Adrenal gland (tissue), 12 donors: ENCODE results near the gene PHACTR3. TPM values are rescaled to one million over a fixed set of nuclear protein-coding genes. Genes with fewer than 3 reads are reported as not detected.
A peak's percentile ranks its signal among the peaks of the same experiment; 100 is the strongest.

ENCODE experiments used
- DNase-seq, 7 donors: peaks; one replicate each; pipeline ENCODE4 v3.0.0-alpha.2; 2019 to 2020
- H3K27ac ChIP-seq, 5 donors: fragments of 200-600 bp; sonication (generic) in 4 of 5; 1 replicate in 3 of 5; 2 replicates in 2 of 5; pipeline versions ENCODE4 v1.5.1 to v1.8.0; 2016 to 2020; ENCODE audit warnings: mild to moderate bottlenecking in 1 of 5
- H3K27me3 ChIP-seq: fragments of 200-600 bp; 2 replicates; pipeline ENCODE4 v1.8.0; 2021
- H3K36me3 ChIP-seq, 2 donors: fragments of 200-600 bp; replicated peaks in 1 of 2; 1 replicate in 1 of 2; 2 replicates in 1 of 2; pipeline versions ENCODE4 v1.5.1 to v1.8.0; 2018 to 2022
- H3K4me1 ChIP-seq, 2 donors: fragments of 200-600 bp; replicated peaks in 1 of 2; 1 replicate in 1 of 2; 2 replicates in 1 of 2; pipeline versions ENCODE4 v1.5.1 to v1.8.0; 2018 to 2021
- H3K4me3 ChIP-seq, 4 donors: fragments of 200-600 bp; sonication (generic) in 3 of 4; one replicate each; pipeline ENCODE4 v1.5.1; 2016 to 2018
- H3K9me3 ChIP-seq, 3 donors: fragments of 200-600 bp; sonication (generic) in 1 of 3; replicated peaks in 1 of 3; 1 replicate in 2 of 3; 2 replicates in 1 of 3; pipeline versions ENCODE4 v1.5.1 to v1.8.0; 2016 to 2021
- POLR2A ChIP-seq, 2 donors: fragments of 450-650 bp; IDR thresholded peaks; one replicate each; pipeline ENCODE4 v1.6.1; 2017; ENCODE audit warnings: antibody characterized with exemption in 2 of 2, mild to moderate bottlenecking in 2 of 2, moderate library complexity in 1 of 2
- WGBS, 4 donors: extraction: QIAGEN DNeasy Blood & Tissue Kit in 2 of 4; methylation state at CpG; one replicate each; pipeline versions ENCODE4 v1.1.5 to v1.1.7; 2013 to 2017; 5-methylcytosine and 5-hydroxymethylcytosine counted together
- intact Hi-C, 2 donors: fragments of 100-400 bp; cut with DNase I; formaldehyde crosslinking; loops; one replicate each; pipeline versions ENCODE4 v1.14.1 to v1.15.0; 2022 to 2023
- polyA plus RNA-seq, 3 donors: library from polyadenylated mRNA; stranded (reverse); fragments of 200-250 nt in 2 of 3; fragments of 350-450 nt in 1 of 3; fragmentation: Illumina TruSeq in 1 of 3; extraction: RNeasy Lipid Tissue Mini Kit (QIAGEN cat#74804) in 1 of 3; gene quantifications; one replicate each; pipeline ENCODE4 v1.2.3, GENCODE V29; 2013 to 2014
- total RNA-seq, 9 donors: library from RNA; depleted of rRNA in 4 of 9; stranded (reverse); fragments of >200 nt in 4 of 9; fragments of 120-200 nt in 1 of 9; fragmentation: NEBNext Ultra II Directional in 1 of 9; extraction: Animal tissue kit (Norgen Biotek cat#: 25700) in 1 of 9; gene quantifications; one replicate each; pipeline versions ENCODE4 v1.1.0 to v1.2.4, GENCODE V29; 2013 to 2023
- TF ChIP-seq, protein P1 (sequence below), 6 experiments: fragments of 450-650 bp in 4 of 6; fragments of 200-600 bp in 2 of 6; sonication (generic) in 1 of 6; IDR thresholded peaks; 1 replicate in 5 of 6; 2 replicates in 1 of 6; pipeline versions ENCODE4 v1.5.1 to v1.8.0; 2016 to 2021; ENCODE audit warnings: antibody characterized with exemption in 6 of 6, mild to moderate bottlenecking in 2 of 6, moderate library complexity in 1 of 6
- donor health status: healthy with polysubstance abuse.
- donor health status: Bipolar disorder and iron deficiency.
- donor health status: DM: yes; HTN: yes; CAD: no.
- donor health status: DM: no; HTN: no; CAD: no.
- donor health status: DM: no; HTN: no; CAD: no.
- donor health status: DM: yes; HTN: yes; CAD: no.

The PHACTR3 gene
- total and polyA plus RNA-seq, 12 donors, result 0.17 to 4.5 (median 0.81) TPM

DNA sequence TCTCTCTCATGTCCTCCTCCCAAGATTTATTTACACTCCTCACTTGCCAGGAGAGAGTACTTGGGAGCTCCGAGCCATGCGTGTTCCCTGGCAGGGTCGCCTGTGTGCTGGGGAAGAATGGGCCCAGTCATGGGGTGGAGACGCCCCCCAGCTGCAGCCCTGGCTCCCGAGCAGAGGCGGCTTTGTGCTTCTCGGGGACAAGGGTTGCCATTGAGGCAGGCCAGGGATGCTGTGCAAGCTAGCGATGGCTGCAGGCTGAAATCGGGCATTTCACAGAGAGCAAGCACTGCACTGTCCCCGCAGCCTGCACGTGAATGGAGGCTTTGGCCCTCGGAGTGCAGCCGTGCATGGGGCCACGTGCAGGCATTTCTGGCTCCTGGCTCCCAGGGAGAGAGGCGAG is 23.8 kb downstream of the PHACTR3 start:
- Histone ChIP-seq H3K27ac (no peak overlapping the region), H3K27me3 (no peaks in the 10 kb centered on the region), H3K9me3 (no peaks in the 10 kb centered on the region), H3K4me3 (no peak overlapping the region), H3K4me1 (no peaks in the 10 kb centered on the region), H3K36me3 (no peaks in the 10 kb centered on the region)
- 73 to 82% (median 80%) methylated on average over 12 to 15 of the region's 15 CpGs for WGBS, 4 donors
- intact Hi-C loops, result no loop called here
- no peak for DNase-seq
- TF ChIP-seq, protein P1, sequence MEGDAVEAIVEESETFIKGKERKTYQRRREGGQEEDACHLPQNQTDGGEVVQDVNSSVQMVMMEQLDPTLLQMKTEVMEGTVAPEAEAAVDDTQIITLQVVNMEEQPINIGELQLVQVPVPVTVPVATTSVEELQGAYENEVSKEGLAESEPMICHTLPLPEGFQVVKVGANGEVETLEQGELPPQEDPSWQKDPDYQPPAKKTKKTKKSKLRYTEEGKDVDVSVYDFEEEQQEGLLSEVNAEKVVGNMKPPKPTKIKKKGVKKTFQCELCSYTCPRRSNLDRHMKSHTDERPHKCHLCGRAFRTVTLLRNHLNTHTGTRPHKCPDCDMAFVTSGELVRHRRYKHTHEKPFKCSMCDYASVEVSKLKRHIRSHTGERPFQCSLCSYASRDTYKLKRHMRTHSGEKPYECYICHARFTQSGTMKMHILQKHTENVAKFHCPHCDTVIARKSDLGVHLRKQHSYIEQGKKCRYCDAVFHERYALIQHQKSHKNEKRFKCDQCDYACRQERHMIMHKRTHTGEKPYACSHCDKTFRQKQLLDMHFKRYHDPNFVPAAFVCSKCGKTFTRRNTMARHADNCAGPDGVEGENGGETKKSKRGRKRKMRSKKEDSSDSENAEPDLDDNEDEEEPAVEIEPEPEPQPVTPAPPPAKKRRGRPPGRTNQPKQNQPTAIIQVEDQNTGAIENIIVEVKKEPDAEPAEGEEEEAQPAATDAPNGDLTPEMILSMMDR (IDR thresholded peaks at IDR 0.05), result no peak
- TF ChIP-seq POLR2A (IDR thresholded peaks at IDR 0.05), result no peak

DNA sequence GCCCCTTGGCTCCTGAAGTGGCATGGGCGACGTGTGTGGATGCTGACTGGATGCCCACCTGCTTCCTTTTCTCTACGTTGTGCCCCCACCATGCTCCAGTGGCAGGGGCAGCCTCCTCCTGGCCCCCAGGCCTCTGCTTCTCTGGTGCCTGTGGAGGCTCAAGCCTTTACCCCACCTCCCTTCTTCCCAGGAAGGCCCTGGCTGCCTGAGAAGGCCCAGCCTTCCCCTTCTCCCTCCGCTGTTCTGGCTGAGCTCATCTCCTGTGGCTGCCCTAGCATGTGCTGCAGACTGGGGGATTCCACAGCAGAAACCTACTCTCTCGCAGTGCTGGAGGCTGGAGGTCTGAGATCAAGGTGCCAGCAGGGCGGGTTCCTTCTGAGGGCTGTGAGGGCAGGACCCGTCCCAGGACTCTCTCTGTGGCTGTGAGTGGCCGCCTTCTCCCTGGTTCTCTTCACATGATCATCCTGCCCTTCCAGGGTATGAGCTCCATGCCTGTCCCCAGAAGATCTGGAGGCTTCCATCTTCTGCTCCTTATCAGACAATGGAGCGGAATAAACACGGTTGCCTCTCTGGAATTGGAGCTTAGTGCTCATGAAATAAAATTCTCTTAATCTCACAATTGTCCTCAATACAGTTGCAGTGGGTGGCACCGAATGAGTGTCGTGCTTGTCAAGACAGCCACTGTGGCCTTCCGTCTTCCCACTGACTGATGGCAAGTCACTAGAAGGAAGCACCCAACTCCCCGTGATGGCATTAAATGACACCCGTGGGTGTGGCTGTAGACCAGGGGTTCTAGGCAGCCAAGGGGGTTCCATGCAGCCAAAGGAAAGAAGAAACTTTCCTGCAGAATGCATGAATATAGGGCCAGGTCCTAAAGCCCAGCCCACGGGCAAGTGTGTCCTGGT is 25.1 kb downstream of the PHACTR3 start:
- no peak for DNase-seq
- no peaks in the 10 kb centered on the region for H3K27me3 ChIP-seq

DNA sequence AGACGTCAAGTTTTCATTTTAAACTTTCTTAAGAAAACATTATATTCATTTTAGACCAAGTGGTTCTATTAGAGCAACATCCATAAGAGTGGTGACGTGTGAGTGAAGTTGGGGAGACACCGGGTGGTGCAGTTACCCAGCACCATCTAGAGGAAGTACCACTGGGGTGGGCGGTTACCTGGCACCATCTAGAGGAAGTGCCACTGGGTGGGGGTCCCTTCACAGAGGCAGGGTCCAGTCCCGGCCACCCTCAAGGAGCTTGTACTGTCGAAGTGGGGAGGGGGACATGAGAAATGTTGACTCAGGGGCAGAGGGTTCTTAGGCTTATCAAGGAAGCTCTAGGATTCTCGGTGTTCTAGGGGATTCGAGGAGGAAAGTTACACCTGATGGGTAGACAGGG is 26.2 kb downstream of the PHACTR3 start:
- H3K4me1 ChIP-seq, result no peaks in the 10 kb centered on the region
- TF ChIP-seq, protein P1 (IDR thresholded peaks at IDR 0.05), result no peak
- no peak for TF ChIP-seq POLR2A (IDR thresholded peaks at IDR 0.05)
- 57 to 71% (median 64%) methylated on average over 8 of the region's 8 CpGs for WGBS, 4 donors
- DNase-seq, result no peak
- no peaks in the 10 kb centered on the region for H3K27me3 ChIP-seq
- intact Hi-C loops, result no loop called here
- no peak overlapping the region for H3K4me3 ChIP-seq
- no peaks in the 10 kb centered on the region for H3K36me3 ChIP-seq
- no peak overlapping the region for H3K27ac ChIP-seq
- no peaks in the 10 kb centered on the region for H3K9me3 ChIP-seq

More for the DNA sequence above, 25.1 kb downstream of the PHACTR3 start:
- Histone ChIP-seq H3K36me3 (no peaks in the 10 kb centered on the region), H3K4me1 (no peaks in the 10 kb centered on the region), H3K27ac (no peak overlapping the region), H3K4me3 (no peak overlapping the region), H3K9me3 (no peaks in the 10 kb centered on the region)
- 76 to 87% (median 83%) methylated on average over 12 to 16 of the region's 16 CpGs for WGBS, 4 donors
- TF ChIP-seq POLR2A (IDR thresholded peaks at IDR 0.05), result no peak
- TF ChIP-seq, protein P1 (IDR thresholded peaks at IDR 0.05), result no peak
- intact Hi-C loops, result no loop called here

DNA sequence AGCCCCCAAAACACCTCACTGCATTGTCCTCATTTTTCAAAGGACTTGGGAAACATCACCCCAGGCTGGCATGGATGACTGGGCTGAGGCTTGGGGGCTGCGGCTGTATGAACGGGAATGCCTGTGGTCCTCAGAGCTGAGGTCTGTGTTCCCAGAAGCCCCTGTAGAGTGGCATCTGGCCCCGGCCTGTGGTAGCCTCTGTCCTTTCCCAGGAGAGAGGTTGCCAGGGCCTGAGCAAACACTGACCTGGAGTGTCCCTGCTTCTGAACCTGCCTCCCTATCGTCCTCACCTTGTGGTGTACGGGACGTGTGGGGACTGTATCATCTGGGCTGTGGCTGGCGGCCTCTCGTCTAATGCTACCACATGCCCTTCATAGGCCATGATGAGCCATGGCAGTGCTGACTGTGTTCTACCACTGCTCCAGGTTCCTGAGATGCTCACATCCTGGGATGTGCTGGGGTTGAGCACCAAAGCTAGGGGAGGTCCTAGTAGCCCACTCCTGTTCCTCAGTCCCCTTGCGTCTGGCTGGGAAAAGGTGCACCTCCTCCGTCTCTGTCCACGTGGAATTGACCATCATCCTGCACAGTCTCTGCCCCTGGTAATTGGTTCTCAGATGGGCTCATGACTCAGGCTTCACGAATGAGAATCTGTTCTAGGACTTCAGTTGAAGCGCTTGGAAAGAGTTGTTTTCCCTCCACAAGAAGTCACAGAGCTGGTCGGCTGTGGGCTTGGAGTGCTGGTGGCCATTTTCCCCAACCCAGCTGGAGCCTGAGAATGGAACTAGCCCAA is 27.6 kb downstream of the PHACTR3 start:
- no peak for TF ChIP-seq POLR2A (IDR thresholded peaks at IDR 0.05)
- TF ChIP-seq, protein P1 (IDR thresholded peaks at IDR 0.05), result no peak
- no peak overlapping the region for H3K27ac ChIP-seq
- H3K27me3 ChIP-seq, result no peaks in the 10 kb centered on the region
- no peaks in the 10 kb centered on the region for H3K9me3 ChIP-seq
- no peaks in the 10 kb centered on the region for H3K4me1 ChIP-seq
- DNase-seq, result peak in 1 of 7 donors; percentile 7
- intact Hi-C loops, result no loop called here
- 77 to 86% (median 84%) methylated on average over 6 to 14 of the region's 14 CpGs for WGBS, 4 donors
- H3K36me3 ChIP-seq, result no peaks in the 10 kb centered on the region
- H3K4me3 ChIP-seq, result no peak overlapping the region
